ENCODE data around the gene R3HDM1. TPM values are rescaled to one million over a fixed set of nuclear protein-coding genes. Genes with fewer than 3 reads are reported as not detected.
"Not testable (repeated sequence)": the region's sequence is repeated elsewhere in the genome, so short reads cannot be mapped to it uniquely, and the experiment has no call there.

Gene R3HDM1
- total RNA-seq, 1 experiment from 2014 or later: 8.7 TPM

GRCh38 chr2:135570884-135571283 lies 39.6 kb downstream of the R3HDM1 start:
- no peak for DNase-seq (ENCODE audit: low spot score)

DNA sequence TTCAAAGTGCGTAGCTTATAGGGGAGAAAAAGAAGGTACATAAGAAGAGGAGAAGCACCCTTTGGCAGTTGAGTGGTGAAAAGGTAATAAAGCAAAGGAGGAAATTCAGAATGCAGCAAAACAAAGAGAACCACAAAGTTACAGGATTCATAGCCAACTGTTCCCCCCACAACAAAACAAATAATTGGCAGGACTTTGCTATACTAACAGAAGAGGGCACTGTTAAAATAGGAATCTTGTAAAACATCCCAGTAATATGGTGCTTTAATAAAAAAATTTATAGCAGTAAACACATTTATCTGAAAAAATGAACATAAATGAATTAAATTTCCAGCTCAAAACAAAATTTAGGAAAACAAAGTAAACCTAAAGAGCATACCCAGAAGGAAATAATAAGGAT lies 42.3 kb downstream of the R3HDM1 start:
- DNase-seq (ENCODE audit: low spot score): no peak

GRCh38 chr2:135581282-135581681 lies 50.0 kb downstream of the R3HDM1 start:
- DNase-seq (ENCODE audit: low spot score): no peak

GRCh38 chr2:135582383-135582782 lies 51.1 kb downstream of the R3HDM1 start:
- no peak for DNase-seq (ENCODE audit: low spot score)

- no peak for DNase-seq (ENCODE audit: low spot score)
Measured at GRCh38 chr2:135585586-135585985, 54.3 kb downstream of the R3HDM1 start.

GRCh38 chr2:135586148-135586547 lies 54.9 kb downstream of the R3HDM1 start:
- DNase-seq (ENCODE audit: low spot score): no peak

GRCh38 chr2:135587958-135588357 lies 56.7 kb downstream of the R3HDM1 start:
- DNase-seq (ENCODE audit: low spot score): no peak

DNA sequence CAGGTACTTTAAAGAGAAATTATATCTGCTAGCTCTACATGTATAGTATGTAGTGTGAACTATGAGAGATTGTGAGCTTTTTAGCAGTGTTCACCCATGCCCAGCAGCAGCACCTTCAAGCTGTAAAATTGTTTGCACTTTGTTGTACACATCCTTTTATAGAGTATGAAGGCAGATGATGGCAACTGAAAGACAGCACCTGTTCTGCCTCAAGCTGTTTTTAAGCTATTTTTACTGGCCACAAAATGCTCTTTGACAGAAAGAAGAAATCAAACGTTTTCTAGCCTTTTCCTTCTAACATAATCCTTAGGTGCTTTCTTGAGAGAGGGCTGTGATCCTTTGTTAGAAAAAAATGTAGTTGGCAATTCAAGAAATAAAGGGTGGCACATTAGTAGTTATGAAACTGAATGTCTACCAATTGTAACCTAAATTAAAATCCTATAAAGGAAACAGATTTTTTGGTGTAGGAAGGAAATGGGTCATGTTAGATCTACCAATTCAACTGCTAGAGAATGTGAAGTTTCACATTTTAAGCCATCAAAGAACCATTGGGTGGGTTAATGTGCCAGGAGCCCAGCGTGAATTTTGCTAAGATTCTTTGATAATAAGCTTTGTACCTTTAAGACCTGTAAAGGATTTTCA lies 59.5 kb downstream of the R3HDM1 start:
- DNase-seq (ENCODE audit: low spot score): no peak

- DNase-seq (ENCODE audit: low spot score): no peak
Measured at GRCh38 chr2:135600915-135601314, 69.6 kb downstream of the R3HDM1 start.

- no peak for DNase-seq (ENCODE audit: low spot score)
Measured at GRCh38 chr2:135603543-135603942, 72.3 kb downstream of the R3HDM1 start.

- DNase-seq (ENCODE audit: low spot score): no peak
Measured at GRCh38 chr2:135607561-135607960, 76.3 kb downstream of the R3HDM1 start.

GRCh38 chr2:135612319-135612718 lies 81.0 kb downstream of the R3HDM1 start:
- DNase-seq (ENCODE audit: low spot score): no peak

DNA sequence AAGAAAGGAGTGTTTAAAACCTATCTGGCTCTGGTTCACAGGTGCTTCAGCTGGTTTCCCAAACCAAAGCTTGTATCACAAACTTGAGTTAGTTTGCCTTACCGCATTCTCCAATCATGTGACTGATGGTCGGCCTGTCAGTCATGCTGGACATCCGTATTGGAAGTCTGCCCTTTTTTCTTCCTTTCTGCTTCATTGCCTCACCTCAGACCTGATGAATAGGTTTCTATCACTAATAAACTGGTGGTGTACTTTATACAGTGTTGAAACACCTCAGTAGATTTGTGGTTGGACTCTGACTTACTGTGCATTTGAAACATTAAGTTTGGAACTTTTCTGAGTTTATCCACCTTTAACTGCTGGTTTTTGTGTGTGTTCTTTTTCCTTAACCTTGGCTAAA lies 84.1 kb downstream of the R3HDM1 start:
- DNase-seq (ENCODE audit: low spot score): no peak

DNA sequence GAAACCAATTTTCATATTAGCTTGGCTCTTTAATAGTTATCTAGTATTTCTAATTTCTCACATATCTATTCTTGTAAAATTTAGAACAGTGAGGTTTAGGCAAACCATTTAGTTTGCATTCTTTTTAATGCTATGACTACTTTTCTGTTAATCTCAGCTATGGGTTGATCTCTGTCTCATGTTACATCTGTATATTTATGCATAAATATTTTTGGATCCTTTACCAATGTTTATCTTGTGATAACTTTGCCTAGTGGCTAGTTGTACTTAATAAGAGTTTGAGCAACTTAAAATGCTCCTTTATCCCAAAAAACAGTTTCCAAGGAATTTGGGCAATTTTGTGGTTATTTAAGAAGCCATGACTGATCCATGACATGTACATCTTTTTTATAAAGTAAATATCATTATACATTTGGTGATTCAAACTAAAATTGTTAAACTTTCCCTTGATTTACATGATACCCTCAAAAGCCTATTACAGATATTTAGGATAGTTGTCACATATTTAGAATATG lies 86.3 kb downstream of the R3HDM1 start:
- DNase-seq (ENCODE audit: low spot score): no peak

DNA sequence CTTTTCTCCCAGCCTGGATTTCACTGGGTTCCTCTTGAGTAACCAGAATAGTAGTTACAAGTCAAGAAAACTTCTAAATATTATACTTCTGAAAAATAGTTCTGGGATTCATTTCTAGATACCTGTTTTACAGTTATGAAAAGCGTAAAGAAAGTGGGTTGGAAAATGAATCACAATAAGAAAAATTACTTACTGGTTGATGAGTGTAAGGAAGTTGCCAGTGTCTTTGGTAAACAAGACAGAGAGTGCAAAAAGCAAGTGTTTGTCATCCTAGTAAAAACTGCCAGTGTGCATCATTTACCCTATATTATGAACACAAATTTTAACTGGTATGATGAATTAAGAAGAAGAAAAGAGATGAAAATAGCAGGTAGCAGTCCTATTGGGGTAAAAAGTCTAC lies 88.9 kb downstream of the R3HDM1 start:
- DNase-seq (ENCODE audit: low spot score): no peak

DNA sequence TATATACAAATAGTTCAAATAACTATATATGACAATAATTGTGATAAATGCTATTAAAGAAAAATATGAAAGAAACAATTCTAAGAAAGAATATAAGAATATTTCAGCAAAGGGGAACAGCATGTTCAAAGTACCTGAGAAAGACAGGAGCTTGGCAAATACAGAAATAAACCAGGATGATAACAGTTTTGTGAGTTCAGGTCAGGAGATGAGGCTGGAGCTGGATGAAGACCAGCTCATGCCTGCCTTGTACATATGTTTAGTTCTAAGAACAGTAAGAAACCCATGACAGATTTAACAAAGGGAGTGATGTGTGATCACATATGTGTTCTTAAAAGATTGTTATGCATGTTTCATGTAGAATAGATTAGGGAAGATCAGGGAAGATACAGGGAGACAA lies 98.2 kb downstream of the R3HDM1 start:
- no peak for DNase-seq (ENCODE audit: low spot score)

GRCh38 chr2:135630034-135630433 lies 98.8 kb downstream of the R3HDM1 start:
- DNase-seq (ENCODE audit: low spot score): not testable (repeated sequence)

DNA sequence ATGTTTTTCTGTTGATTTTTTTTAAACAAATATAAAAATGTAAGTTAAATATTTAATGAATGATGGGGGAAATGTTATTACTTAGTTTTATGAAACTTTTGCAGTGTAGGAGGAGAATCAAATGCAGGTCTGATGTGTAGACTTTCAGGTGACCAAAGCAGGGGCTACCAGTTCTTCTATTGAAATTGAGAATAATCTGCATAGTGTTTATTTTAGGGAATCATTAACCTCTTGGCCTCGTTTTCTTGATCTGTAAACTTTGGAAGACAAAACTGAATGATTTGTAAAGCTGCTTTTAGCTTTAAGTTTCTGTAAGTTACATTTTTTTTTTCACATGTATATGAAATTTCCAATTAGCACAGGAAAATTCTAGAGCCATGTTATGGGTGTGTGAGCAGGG lies 99.2 kb downstream of the R3HDM1 start:
- no peak for DNase-seq (ENCODE audit: low spot score)

GRCh38 chr2:135633582-135633981 lies 102.3 kb downstream of the R3HDM1 start:
- no peak for DNase-seq (ENCODE audit: low spot score)

- DNase-seq (ENCODE audit: low spot score): no peak
Measured at GRCh38 chr2:135635212-135635835, 104.0 kb downstream of the R3HDM1 start.

DNA sequence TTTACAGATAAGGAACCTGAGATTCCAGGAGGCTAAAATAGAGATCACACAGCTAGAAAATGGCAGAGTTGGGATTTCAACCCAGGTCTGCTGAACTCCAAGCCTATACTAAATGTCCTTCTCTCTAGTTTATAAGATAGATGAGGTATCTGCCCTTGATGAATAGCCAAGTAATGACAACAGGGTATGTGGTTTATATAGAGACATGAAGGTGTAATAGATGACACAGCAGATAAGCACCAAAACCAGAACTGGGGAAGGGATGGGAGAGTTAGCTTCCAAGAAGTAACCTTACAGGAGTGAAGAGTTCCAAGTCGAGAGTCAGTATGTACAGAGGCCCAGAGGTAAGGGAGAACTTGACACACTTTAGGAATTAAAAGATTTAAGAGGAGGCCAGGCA lies 105.7 kb downstream of the R3HDM1 start:
- DNase-seq (ENCODE audit: low spot score): no peak

DNA sequence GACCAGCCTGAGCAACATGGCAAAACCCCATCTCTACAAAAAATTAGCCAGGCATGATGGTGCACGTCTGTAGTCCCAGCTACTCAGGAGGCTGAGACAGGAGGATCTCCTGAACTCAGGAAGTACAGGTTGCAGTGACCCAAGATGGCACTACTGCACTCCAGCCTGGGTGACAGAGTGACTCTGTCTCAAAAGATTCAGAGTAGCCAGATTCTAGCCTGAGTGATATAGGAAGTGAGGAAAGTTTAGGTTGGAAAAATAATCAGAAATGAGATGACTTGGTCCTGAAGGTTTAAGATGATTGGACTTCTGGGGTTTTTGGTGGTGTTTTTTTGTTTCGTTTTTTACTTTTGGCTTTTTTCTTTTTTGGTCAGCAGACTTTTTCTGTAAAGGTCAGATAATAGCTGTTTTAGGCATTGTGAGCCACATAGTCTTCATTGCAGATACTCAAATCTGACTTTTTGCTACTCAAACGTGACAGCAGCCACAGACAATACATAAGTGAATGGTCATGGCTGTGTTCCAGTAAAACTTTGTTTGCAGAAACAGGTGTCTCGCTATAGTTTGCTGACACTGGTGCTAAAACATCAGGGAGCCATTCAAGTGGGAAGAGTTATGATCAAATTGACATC lies 106.3 kb downstream of the R3HDM1 start:
- DNase-seq (ENCODE audit: low spot score): no peak

DNA sequence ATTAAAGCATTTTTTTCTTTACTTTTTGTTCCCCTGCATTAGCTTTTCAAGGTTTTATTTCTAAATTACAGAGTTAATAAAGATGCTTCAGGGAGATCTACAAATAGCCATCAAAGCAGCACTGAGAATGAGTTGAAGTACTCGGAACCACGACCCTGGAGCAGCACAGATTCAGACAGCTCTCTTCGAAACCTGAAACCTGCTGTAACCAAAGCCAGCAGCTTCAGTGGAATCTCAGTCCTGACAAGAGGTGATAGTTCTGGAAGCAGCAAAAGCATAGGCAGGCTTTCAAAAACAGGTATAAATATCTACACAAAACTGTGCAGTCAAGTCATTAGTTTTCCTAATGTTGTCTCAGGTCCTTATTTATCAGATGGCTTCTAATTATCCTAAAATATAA lies 107.5 kb downstream of the R3HDM1 start:
- DNase-seq (ENCODE audit: low spot score): no peak

Measured in H4 (cell line).